Dermis microvascular lymphatic vessel endothelial cell (primary cell): ENCODE results near the gene REP15. TPM values are rescaled to one million over a fixed set of nuclear protein-coding genes. Genes with fewer than 3 reads are reported as not detected.
"Not testable (repeated sequence)": the region's sequence is repeated elsewhere in the genome, so short reads cannot be mapped to it uniquely, and the experiment has no call there.

Experiments used
- DNase-seq, 2 donors: peaks; one replicate each; pipeline versions ENCODE4 v3.0.0 to v3.0.0-alpha.2; 2010; ENCODE audit warnings: low read depth in 2 of 2
- total RNA-seq: library from RNA; depleted of rRNA; stranded (reverse); fragments of >200 nt; gene quantifications from 2 replicates; pipeline ENCODE4 v1.2.1, GENCODE V29; 2014

The REP15 gene
- total RNA-seq, 1 donor from 2014 or later: 5.4 TPM

GRCh38 chr12:27696864-27697564, 767 bp downstream of the REP15 start:
- DNase-seq: no peak

GRCh38 chr12:27703720-27704452, 7.6 kb downstream of the REP15 start:
- DNase-seq: peak; percentile 38 to 82

GRCh38 chr12:27705263-27705662, 9.0 kb downstream of the REP15 start:
- DNase-seq: no peak

- no peak for DNase-seq
These were observed 11.0 kb downstream of the REP15 start for GRCh38 chr12:27707216-27707615.

GRCh38 chr12:27709212-27709931, 13.1 kb downstream of the REP15 start:
- no peak for DNase-seq

GRCh38 chr12:27709932-27710591, 13.8 kb downstream of the REP15 start:
- DNase-seq: peak; percentile 27 to 63

- DNase-seq: peak; percentile 84 to 95
These were observed 14.5 kb downstream of the REP15 start, which contains the start of gene MRPS35 for GRCh38 chr12:27710592-27711316. Gene MRPS35 (plus strand): TSS chr12:27710832. CDS start chr12:27710844, 12 bp downstream.

- DNase-seq: no peak
These were observed 15.1 kb downstream of the REP15 start for GRCh38 chr12:27711317-27711682.

GRCh38 chr12:27711967-27712366, 15.7 kb downstream of the REP15 start:
- DNase-seq: no peak

GRCh38 chr12:27723212-27723611, 27.0 kb downstream of the REP15 start:
- no peak for DNase-seq

- no peak for DNase-seq
These were observed 33.9 kb downstream of the REP15 start for GRCh38 chr12:27730097-27730588.

GRCh38 chr12:27732281-27732680, 36.0 kb downstream of the REP15 start:
- DNase-seq: peak in 1 of 2 donors; percentile 18

- peak in 1 of 2 donors; percentile 59 for DNase-seq
These were observed 36.9 kb downstream of the REP15 start for GRCh38 chr12:27733052-27733656.

- no peak for DNase-seq
These were observed 37.5 kb downstream of the REP15 start for GRCh38 chr12:27733791-27734190.

- not testable (repeated sequence) for DNase-seq
These were observed 38.1 kb downstream of the REP15 start for GRCh38 chr12:27734321-27734720.

- DNase-seq: no peak
These were observed 47.4 kb downstream of the REP15 start for GRCh38 chr12:27743601-27744000.

- not testable (repeated sequence) for DNase-seq
These were observed 49.5 kb downstream of the REP15 start for GRCh38 chr12:27745734-27746133.
